GM19468 (cell line): ENCODE data around the gene GGCX.
A peak's percentile ranks its signal among the peaks of the same experiment; 100 is the strongest.
"Not testable (repeated sequence)": the region's sequence is repeated elsewhere in the genome, so short reads cannot be mapped to it uniquely, and the experiment has no call there.

ENCODE experiments used
- ATAC-seq: cut with Tn5 transposase; IDR thresholded peaks from one replicate; pipeline ENCODE4 v1.9.1; 2021; ENCODE audit warnings: mild to moderate bottlenecking, moderate library complexity, moderate number of reproducible peaks; ENCODE audit not compliant: unreplicated experiment; ENCODE audit errors: extremely low read depth

GGCX gene

GRCh38 chr2:85595301-85596025 is 34.2 kb upstream of the GGCX start, which contains the start of gene RNF181:
Gene RNF181, plus strand, starts transcription at chr2:85595745. Its CDS starts 19 bp downstream, at chr2:85595764.
- ATAC-seq = peak; percentile 92

- no peak for ATAC-seq
These were observed 33.5 kb upstream of the GGCX start for GRCh38 chr2:85594715-85595300.

DNA sequence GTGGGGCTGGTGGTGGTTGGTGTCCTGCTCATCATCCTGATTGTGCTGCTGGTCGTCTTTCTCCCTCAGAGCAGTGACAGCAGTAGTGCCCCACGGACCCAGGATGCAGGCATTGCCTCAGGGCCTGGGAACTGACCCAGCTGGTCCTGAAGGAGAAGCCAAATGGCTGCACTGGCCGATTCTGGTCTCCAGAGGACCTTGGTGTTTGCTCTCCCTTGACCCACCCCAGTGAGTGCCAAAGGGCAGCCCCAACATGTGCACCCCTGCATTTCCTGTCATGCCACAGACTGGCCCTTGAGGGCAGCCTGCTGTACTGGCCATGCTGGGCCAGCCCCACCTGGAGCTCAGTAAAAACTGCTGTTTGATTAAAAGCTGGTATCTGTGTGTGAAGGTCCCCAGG is 31.7 kb upstream of the GGCX start:
- no peak for ATAC-seq

GRCh38 chr2:85592299-85592698 is 31.0 kb upstream of the GGCX start:
- not testable (repeated sequence) for ATAC-seq

DNA sequence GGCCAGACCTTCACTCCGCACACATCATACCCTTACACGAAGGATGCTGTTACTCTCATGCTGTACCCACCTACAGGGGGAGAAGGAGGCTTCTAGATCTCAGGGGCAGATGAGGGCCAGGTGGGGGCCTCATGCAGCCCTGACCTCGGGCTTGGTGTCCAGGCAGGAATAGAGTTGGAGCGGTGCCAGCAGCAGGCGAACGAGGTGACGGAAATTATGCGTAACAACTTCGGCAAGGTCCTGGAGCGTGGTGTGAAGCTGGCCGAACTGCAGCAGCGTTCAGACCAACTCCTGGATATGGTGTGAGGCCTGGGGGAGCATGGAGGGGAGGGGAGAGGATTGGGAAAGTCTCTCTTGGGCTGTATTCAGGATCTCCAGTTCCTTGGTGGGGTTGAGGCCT is 30.3 kb upstream of the GGCX start:
- ATAC-seq = no peak

DNA sequence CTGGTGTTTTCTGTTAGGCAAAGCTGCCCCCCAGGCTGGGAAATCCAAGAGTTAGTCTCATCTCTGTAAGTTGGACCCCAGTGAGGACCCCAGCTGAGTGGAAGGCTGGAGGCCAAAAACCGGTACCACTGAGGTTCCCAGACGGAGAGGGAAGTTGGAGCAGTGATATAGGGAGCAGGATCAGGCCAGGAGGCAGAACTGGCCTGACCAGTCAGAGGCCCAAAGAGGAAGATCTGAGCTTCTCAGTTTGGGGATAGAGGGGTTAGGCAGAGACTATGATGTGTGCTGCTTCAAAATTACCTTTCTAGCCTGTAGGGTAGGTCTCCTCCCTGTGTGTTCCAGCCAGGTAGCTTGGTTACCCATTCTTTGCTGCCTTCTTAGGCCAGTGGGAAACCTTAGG is 29.7 kb upstream of the GGCX start:
- ATAC-seq = no peak

DNA sequence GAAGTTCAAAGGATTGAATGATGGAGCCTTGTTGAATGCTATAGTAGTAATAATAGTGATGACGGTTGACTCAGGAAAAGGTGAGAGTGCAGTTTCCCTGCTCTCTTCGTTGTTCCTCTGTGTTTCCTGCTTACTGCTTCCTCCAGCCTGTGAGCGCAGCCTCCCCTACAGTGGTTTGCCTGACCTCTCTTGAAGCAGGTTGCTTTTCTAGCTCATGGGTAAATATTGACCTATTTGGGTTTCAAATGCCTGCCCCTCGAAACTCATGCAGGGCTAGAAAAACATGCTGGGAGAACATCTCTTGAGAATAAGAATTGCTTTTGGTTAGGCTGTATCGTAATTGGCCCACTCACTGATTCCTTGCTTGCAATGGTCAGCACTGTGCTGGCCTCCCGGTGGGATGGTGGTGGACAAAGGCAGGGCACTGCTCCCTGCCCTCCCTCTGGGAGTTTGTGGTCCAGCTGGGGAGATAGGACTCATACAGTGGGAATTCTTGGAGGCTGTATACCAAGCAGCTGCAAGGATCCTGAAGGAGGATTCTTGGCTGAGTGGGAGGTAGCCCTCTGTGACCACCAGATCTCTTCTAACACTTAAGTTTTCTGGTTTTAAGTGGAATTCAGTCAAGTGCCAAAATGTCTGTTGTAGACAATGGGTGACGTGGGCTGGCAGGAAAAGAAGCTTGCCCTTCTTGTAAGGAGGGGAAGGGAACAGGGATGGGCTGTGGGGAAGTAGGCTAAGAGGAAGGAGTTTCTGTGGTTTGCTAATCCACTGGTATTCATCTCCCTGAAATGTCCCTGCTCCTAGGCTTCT is 28.9 kb upstream of the GGCX start:
- no peak for ATAC-seq

- ATAC-seq = no peak
These were observed 27.9 kb upstream of the GGCX start for GRCh38 chr2:85589181-85589580.

- ATAC-seq = no peak
These were observed 27.4 kb upstream of the GGCX start for GRCh38 chr2:85588645-85589044.

GRCh38 chr2:85588236-85588635 is 26.9 kb upstream of the GGCX start:
- no peak for ATAC-seq

- no peak for ATAC-seq
These were observed 24.4 kb upstream of the GGCX start for GRCh38 chr2:85585781-85586105.

GRCh38 chr2:85584857-85585780 is 23.8 kb upstream of the GGCX start:
- peak; percentile 8 for ATAC-seq

DNA sequence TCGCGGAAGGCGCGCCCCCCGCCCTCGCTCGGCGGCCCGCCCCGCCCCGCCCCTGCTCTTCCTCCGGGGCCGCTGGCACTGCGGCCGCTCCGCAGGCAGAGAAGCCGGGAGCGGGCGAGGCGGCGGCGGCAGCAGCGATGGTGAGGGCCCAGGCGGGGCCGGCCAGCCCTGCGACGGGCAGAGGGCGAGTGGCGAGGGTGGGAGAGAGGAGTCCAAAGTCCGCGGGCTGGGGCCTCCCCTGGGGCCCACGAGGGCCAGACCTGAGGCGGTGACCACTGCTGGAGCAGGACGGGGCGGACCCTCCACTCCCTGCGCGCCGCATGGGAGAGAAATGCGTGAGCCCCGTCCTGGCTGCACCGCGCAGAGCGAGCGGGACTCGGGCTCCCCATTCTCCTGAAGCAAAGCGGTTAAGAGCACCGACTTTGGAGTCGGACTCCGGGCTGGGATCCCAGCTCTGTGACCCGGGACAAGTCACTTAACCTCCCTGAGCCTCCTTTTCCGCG is 23.1 kb upstream of the GGCX start, which contains the start of gene VAMP5:
TSS of gene VAMP5 (plus strand) at position 78 of the 503 bp plus-strand sequence. CDS start at position 138, 60 bp downstream.
- no peak for ATAC-seq

DNA sequence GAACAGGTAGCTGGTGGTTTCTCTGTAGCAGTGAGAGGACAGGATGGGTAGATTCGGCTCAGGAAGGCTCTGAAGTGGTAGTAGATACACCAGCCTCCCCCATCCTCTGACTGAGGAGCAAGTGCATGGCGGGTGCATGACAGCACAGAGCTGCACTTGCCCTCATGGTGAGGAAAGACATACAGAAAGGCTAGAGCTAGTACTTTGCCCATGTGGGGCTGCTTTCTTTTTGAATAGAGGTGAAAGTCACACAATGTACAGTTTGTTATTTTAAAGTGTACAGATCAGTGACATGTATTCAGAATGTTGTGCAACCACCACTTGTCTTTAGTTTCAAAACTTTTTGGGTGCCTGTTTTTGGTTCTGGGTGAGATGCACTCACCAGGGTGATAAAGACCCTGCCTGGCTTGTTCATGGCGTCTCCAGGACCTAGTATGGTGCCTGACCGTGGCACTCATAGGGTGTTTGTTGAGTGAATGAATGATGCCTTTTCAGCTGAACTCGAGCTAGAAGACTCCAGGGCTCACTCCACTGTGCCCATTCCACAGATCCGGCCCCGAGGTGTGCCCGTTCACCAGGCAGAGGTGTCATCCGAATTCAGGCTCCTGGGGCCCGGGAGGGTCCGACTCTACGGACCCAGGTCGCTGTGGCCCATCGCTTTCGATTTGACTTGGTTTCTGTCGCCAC is 22.5 kb upstream of the GGCX start:
- peak; percentile 25 for ATAC-seq

GRCh38 chr2:85582492-85582891 is 21.2 kb upstream of the GGCX start:
- no peak for ATAC-seq

DNA sequence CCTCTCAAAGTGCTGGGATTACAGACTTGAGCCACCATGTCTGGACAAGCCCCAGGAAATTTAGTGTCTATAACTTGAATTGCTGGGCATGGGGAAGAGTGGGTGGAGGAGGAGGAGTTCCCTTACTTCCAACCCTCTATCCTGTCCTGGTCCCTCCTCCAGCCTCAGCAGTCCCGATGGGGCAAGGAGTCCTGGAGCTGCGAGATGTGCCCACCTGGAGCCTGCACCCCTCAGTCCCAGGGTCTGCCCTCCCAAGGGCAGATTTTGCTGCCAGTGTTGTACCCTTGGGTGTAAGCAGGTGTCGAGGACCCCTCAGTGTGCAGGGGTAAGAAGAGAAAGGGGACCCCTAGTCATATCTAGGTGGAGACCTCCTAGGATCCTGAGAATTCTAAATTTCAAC is 18.9 kb upstream of the GGCX start:
- no peak for ATAC-seq

DNA sequence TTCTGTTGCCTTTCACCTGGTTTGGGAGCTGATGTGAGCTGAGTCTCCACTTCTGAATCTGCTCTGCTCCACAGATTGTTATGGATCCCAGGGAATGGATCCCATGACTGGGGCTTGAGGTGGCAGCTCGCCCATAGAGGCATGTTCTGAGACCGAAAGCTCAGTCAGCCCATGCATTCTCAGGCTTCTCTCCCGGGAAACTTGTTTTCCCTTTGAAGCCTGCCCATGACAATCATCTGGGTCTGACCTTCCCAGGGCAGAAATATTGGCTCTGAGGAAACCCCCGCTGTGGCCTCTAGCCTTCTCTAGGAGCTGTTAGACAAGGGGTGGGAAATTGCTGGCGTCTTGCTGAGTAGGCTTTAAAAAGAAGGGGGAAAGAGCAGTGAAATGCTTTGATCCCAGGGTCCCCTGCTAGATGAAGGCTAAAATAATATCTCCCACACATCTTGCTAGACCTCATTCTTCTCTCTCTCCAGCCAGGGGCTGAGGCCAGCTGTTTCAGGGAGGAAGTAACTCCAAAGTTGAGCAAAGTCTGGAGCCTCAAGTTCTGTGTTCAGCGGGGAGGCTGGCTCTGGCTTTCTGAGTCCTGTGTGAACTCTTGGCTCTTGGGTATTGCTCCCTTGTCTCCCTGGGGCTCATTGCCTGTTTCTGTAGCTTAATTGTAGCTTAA is 18.1 kb upstream of the GGCX start:
- ATAC-seq = no peak

- ATAC-seq = peak; percentile 33
These were observed 17.2 kb upstream of the GGCX start for GRCh38 chr2:85578243-85579180.
